Stimulated activated CD8-positive, alpha-beta memory T cell treated with anti-CD3 and anti-CD28 coated beads, Interleukin-7, amount 100 ng/mL, for 1 hour (primary cell): ENCODE data around the gene TFCP2L1.

ENCODE experiments used
- DNase-seq, 2 donors: peaks; one replicate each; pipeline ENCODE4 v3.0.0-alpha.2; 2020; ENCODE audit warnings: low read depth in 2 of 2

TFCP2L1 gene

DNA sequence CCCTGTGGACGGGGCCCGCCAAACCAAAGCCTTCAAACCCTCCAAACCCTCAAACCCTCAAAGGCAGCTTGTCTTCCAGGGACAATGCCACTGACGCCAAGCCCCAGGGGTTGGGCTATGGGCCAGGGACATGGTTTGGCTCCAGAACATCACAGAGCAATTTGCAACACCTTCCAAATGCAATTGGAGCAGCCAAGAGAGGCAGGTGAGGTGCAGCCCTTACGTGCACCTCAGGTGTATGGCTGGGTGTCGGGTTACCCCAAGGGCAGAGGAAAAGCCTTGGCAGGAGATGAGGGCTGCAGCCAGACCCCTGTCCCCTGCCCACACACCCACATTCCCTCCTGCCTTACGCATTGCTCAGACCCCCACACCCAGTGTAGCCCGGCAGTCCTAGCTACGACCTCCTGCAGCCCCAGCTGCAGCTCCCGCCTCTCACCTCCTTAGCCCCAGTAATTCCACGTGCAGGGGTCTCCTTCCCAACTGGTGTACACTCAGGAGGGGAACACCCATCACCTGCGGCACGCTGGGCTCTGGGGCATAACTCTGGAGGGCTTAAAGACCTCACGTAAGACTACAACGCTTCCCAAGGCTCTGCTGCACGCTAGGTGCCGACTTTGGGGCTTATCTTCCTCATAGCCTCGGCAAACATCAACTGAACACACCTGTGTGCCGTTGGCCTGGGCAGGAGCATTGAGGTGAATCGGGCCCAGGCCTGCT is 88.7 kb downstream of the TFCP2L1 start:
- DNase-seq = no peak

DNA sequence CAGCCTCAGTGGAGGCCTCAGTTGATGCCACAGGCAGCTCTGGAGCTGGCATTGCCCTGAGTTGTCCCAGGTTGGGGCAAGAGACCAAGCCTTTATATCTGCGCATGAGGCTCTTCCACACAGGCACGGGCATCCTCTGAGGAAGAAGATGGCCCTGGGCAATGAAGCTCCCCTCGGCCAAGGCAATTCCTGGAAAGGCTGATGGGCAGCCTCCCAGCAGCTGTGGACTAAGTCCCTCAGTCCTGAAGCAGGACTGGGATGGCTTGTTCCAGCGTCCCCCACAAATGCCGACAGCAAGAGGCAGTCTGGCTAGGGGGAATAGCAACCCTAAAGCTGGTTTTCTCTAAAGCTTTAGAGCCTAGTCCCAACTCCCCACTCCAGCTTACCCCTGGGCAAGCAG is 90.0 kb downstream of the TFCP2L1 start:
- DNase-seq = no peak

DNA sequence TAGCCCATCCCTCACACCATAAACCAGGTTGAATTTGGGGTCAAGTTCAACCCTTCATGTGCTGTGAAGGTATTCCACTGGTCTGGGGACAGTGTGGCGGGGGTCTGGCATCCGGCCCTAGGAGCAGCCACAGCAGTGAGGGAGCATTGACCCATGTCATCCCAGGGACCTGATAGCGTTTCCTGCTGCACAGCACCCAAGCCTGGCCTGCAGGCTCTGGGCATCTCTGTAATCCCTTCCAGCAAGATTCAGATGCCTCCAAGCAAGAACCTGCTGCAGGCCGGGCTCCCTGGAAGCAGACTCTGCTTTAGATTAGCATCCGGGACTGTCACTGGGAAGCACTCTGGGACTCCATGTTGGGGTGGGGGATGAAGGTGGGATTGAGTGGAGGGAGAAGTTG is 90.4 kb downstream of the TFCP2L1 start:
- DNase-seq = no peak

- no peak for DNase-seq
Observed at GRCh38 chr2:121193185-121193584, 91.8 kb downstream of the TFCP2L1 start.

GRCh38 chr2:121192576-121192975 is 92.4 kb downstream of the TFCP2L1 start:
- no peak for DNase-seq

- no peak for DNase-seq
Observed at GRCh38 chr2:121191191-121192170, 93.5 kb downstream of the TFCP2L1 start.

GRCh38 chr2:121189661-121190381 is 95.2 kb downstream of the TFCP2L1 start:
- no peak for DNase-seq

GRCh38 chr2:121189011-121189410 is 96.0 kb downstream of the TFCP2L1 start:
- DNase-seq = no peak

- no peak for DNase-seq
Observed at GRCh38 chr2:121187982-121188411, 97.0 kb downstream of the TFCP2L1 start.

DNA sequence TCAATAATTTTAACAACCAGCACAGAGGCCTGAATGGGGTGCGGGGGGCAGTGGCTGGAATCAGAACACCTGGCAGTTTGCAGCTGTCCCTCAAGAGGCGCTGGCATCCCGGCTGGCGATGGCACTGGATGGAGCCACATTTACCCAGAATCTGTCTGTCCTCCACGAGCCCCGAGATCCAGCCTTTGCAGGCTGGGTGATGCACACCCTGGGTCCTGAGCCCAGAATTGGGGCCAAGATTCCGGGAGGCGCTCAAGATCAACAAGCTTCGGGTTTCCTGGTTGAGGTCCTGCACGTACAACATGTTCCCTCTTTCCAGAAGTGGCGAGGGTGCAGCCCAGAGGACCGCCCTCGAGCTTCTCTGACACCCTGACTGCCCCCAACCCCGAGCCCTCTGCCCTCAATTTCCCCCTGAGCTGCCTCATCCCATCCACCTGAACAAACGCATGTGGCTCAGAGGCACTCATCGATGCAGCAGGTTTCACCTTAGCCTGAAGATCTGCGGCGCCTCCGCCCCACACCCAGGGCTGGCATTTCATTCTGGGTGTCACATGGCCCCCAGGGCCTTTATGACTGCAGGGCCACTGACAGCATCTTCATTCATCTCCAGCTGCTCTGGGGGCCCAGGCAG is 97.5 kb downstream of the TFCP2L1 start:
- no peak for DNase-seq

- DNase-seq = no peak
Observed at GRCh38 chr2:121186261-121186660, 98.7 kb downstream of the TFCP2L1 start.

DNA sequence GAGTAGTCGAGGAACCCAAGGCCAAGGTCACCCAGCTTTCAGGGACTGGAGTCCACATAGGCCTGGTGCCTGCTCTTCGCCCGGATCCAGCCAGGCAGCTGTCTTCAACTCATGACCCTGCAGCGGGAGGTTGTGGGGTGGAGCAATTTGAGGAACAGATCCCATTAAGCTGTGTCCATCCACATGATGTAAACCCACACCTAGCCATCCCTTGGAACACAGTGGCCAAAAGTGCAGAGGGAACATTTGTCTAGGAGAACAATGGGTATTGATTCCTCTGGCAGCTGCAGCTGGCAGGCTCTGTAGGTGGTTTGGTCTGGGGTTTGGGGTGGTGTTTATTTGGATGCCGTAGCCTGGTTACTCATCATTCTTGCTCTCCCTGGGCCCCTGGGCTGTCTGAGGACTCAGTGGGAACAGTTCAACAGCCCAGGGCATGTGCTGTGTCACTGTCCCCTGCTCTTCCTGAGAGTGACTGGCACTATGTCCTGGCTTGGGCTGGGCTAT is 99.4 kb downstream of the TFCP2L1 start:
- no peak for DNase-seq

DNA sequence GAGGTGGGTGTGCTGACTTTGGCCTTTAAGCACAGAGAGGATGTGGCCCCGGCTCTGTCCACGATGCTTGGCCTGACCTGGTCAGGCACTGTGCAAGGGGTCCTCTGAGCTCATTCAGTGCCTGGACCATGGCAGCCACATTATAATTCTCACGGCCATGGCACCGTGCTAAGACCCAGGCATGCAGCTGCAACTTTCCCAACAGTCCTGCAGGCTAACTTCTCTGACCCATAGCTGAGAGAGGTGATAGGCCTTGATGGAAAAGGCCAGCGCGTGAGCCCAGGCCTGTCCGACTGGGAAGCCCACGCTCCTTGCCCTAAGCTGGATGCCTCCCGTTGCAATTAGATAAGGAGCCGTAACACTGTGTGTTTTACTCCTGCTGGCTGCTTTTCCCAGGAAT is 99.9 kb downstream of the TFCP2L1 start:
- no peak for DNase-seq

GRCh38 chr2:121184248-121184862 is 100.6 kb downstream of the TFCP2L1 start:
- DNase-seq = no peak

- DNase-seq = no peak
Observed at GRCh38 chr2:121182520-121182919, 102.5 kb downstream of the TFCP2L1 start.

GRCh38 chr2:121179467-121179866 is 105.5 kb downstream of the TFCP2L1 start:
- DNase-seq = no peak

GRCh38 chr2:121178730-121179129 is 106.3 kb downstream of the TFCP2L1 start:
- no peak for DNase-seq

GRCh38 chr2:121177896-121178295 is 107.1 kb downstream of the TFCP2L1 start:
- no peak for DNase-seq

DNA sequence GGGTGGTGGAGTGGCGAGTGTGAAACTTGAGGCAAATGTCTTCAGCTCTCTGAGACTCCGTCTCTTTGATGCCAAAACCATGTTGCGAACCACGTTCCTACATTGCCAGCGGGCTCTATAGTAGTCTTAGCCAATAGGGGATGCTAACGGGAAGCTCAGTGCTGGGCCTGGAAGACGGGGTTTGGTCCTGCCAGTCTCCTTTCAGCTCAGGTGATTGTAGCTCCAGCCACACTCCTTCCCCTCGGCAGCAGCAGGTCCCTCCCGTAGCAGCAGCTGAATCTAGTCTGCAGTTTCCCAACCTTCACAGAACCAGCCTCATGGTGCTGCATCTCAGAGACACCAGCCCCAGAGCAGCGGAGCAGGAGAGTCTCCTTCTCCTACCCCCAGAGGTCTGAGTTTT is 109.7 kb downstream of the TFCP2L1 start:
- no peak for DNase-seq

DNA sequence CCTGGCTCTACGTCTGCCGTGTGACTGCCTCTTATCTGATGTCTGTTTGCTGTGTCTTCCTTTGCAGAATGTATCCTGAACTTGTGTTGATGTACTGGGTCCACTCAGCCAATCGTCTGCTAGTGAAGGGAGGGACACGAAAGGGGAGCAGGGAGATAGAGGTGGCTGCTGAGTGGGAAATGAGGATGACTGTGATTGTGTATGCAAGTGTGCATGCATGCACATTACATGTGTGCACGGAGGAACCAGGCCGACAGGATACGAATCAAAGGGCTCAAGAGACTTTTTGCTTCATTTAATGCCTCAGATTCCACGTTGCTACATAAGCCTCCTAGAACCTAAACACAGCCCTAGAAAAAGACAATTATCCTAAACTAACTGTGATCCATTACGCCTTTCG is 111.2 kb downstream of the TFCP2L1 start:
- DNase-seq = no peak

DNA sequence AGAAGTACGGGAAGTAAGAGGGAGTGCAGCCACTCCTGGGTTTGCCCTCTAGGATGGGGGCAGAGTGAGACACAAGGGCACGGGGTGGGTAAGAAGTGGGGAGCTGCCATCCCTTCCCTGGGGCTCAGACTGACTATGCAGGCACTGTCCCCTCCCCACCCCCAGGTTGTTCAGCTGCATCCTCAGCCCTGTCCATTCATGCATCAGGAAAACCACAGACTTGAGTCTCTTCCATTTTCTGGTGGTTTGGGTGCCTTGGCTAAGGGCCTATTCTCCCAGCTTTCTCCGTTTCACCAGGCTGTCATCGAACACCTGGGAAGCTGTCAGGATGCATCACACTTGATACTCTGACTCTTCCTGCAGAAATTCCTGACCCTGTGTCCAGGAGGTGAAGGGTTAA is 111.9 kb downstream of the TFCP2L1 start:
- DNase-seq = no peak
